ENCODE results near the gene TXNDC5. TPM values are rescaled to one million over a fixed set of nuclear protein-coding genes. Genes with fewer than 3 reads are reported as not detected.

TXNDC5 gene
- total and polyA plus RNA-seq, 9 of the 15 experiments (the other 6 are each of a cell fraction or from before 2014, with no cell fraction given) = 33.9 to 156 (median 137) TPM

- no peak for TF ChIP-seq CBFA2T3 (IDR thresholded peaks at IDR 0.05)
- TF ChIP-seq CHD4 (IDR thresholded peaks at IDR 0.05; ENCODE audit: insufficient read depth, insufficient replicate concordance, low read depth, low read length, poor library complexity, severe bottlenecking) = no peak
Observed at GRCh38 chr6:7933794-7934193, 23.2 kb upstream of the TXNDC5 start (continued).

- ATAC-seq = peak; percentile 50; the same call in 1 of the 3 replicates
- TF ChIP-seq C11orf30 (IDR thresholded peaks at IDR 0.05; ENCODE audit: low read depth) = peak; percentile 41; the same call in 1 of the 2 replicates
- TF ChIP-seq MAFG (tag; conservative IDR thresholded peaks at IDR 0.05) = peak; percentile 47; the same call in 1 of the 2 replicates
- peak; percentile 30; the same call in 1 of the 2 replicates for TF ChIP-seq MAFK (IDR thresholded peaks at IDR 0.05; ENCODE audit: low read length)
- no peak for TF ChIP-seq ELF1 (tag; IDR thresholded peaks at IDR 0.05)
- peak; percentile 70 for TF ChIP-seq ZNF316 (IDR thresholded peaks at IDR 0.05)
- peak; percentile 33; the same call in 1 of the 2 replicates for TF ChIP-seq MAFF (IDR thresholded peaks at IDR 0.05; ENCODE audit: low read length)
- in situ Hi-C loops (cut with MboI) (no loop called here), intact Hi-C loops (cut with micrococcal nuclease) (no loop called here)
- Histone ChIP-seq H3K27me3 (ENCODE audit: control insufficient read depth in 2 of 2, insufficient read depth in 2 of 2, low read length in 2 of 2) (peaks cover 7 to 20% of the 10 kb centered on the region in 2 experiments; a peak in 3 of 5 replicates), H4K20me1 (replicated peaks; ENCODE audit: control insufficient read depth, insufficient read depth, low read length) (no peaks in the 10 kb centered on the region), H2AFZ (ENCODE audit: low read depth, low read length) (no peak overlapping the region), H3K4me3 (no peak overlapping the region), H3K9me1 (ENCODE audit: control insufficient read depth, insufficient read depth, low read length) (no peaks in the 10 kb centered on the region), H3K9ac (ENCODE audit: insufficient read depth in 1 of 2, low read depth in 2 of 2, low read length in 2 of 2) (no peak overlapping the region), H3K4me1 (replicated peaks in 1 of 2; ENCODE audit: control insufficient read depth in 2 of 2, insufficient read depth in 2 of 2, low read length in 2 of 2) (no peaks in the 10 kb centered on the region), H3K27ac (ENCODE audit: extremely low read depth, low read depth, low read length) (no peak overlapping the region), H3K79me2 (ENCODE audit: control insufficient read depth, insufficient read depth, low read length) (no peaks in the 10 kb centered on the region), H3K9me3 (replicated peaks; ENCODE audit: control insufficient read depth, insufficient read depth, low read depth, low read length) (no peaks in the 10 kb centered on the region), H3K36me3 (ENCODE audit: control insufficient read depth, insufficient read depth, low read length) (no peaks in the 10 kb centered on the region), H3K4me2 (ENCODE audit: insufficient read depth, low read length) (no peak overlapping the region)
- 5% methylated on average over 2 of the region's 2 CpGs for WGBS (ENCODE audit: insufficient coverage, low coverage, missing lambda C conversion rate)
- no TSS peak for BruUV-seq (replicated peaks)
- ChIA-PET POLR2A (interaction anchor here (1.0 kb wide), 1 partner anchor 16 kb away, joined by 3 read pairs; no protein-coding TSS in a partner anchor), CTCF (ENCODE audit: low intra/inter-chr PET ratio) (no interaction called here)
- no peak for FAIRE-seq
- DNase-seq (ENCODE audit: extremely low read depth in 1 of 4, low spot score in 3 of 4) = no peak
Observed at GRCh38 chr6:7932625-7933024, 22.0 kb upstream of the TXNDC5 start.
